Measurements from ENCODE around the gene PRKCA. TPM values are rescaled to one million over a fixed set of nuclear protein-coding genes. Genes with fewer than 3 reads are reported as not detected.

Gene PRKCA
- total and polyA plus RNA-seq, 2 of the 13 experiments (the other 11 are each of a cell fraction or from before 2014, with no cell fraction given): 18.5 to 21.5 TPM

GRCh38 chr17:66686601-66687000 lies 384.2 kb downstream of the PRKCA start:
- H3K79me2 ChIP-seq (ENCODE audit: insufficient read depth, low read length): no peaks in the 10 kb centered on the region
- ChIA-PET CTCF (ENCODE audit: low intra/inter-chr PET ratio, low total read pairs) (no interaction called here), POLR2A (no interaction called here)
- intact Hi-C loops (cut with micrococcal nuclease; ENCODE audit: unreplicated experiment): no loop called here
- no peak overlapping the region for H2AFZ ChIP-seq (ENCODE audit: low read length)
- BruUV-seq (replicated peaks): no TSS peak
- H3K9me3 ChIP-seq (ENCODE audit: low read length): no peaks in the 10 kb centered on the region
- no peaks in the 10 kb centered on the region for H3K27me3 ChIP-seq (ENCODE audit: control insufficient read depth in 1 of 2, insufficient read depth in 2 of 2, low read length in 2 of 2)
- H3K27ac ChIP-seq (ENCODE audit: extremely low read length, insufficient read depth, low read length): no peak overlapping the region
- H3K36me3 ChIP-seq (replicated peaks in 1 of 2; ENCODE audit: control insufficient read depth in 1 of 2, insufficient read depth in 2 of 2, low read length in 2 of 2): peaks cover 6 to 45% of the 10 kb centered on the region in 2 experiments
- ATAC-seq: no peak
- no peak overlapping the region for H3K4me3 ChIP-seq (replicated peaks in 1 of 3; ENCODE audit: insufficient read depth in 1 of 3, low read depth in 2 of 3, low read length in 3 of 3)
- WGBS (ENCODE audit: low lambda C conversion rate): 96% methylated on average over 6 of the region's 6 CpGs
- FAIRE-seq: no peak
- peaks cover 14% of the 10 kb centered on the region; the same call in 1 of the 2 replicates for H3K4me1 ChIP-seq (ENCODE audit: insufficient read depth, low read length)
- in situ Hi-C loops (cut with HindIII; ENCODE audit: extremely low pct_ligation_motif_present, low pct_unique_long_range_greater_than_20kb): no loop called here
- no peaks in the 10 kb centered on the region for H4K20me1 ChIP-seq (ENCODE audit: insufficient read depth, low read length)
- H3K4me2 ChIP-seq (ENCODE audit: low read depth, low read length): no peak overlapping the region
- H3K9ac ChIP-seq (ENCODE audit: insufficient read depth, low read depth, low read length): no peak overlapping the region
- TF ChIP-seq NRL (CRISPR knock-in tag; IDR thresholded peaks at IDR 0.05; ENCODE audit: borderline replicate concordance) (no peak), NFIC (IDR thresholded peaks at IDR 0.05; ENCODE audit: low read length) (no peak), ADNP (CRISPR knock-in tag; IDR thresholded peaks at IDR 0.05) (no peak), MYPOP (CRISPR knock-in tag; IDR thresholded peaks at IDR 0.05) (no peak), CBX5 (CRISPR knock-in tag; IDR thresholded peaks at IDR 0.05; ENCODE audit: borderline replicate concordance) (no peak)
- no peak for DNase-seq (ENCODE audit: low spot score)

- Histone ChIP-seq H3K4me2 (ENCODE audit: low read depth, low read length) (no peak overlapping the region), H3K4me3 (replicated peaks in 1 of 3; ENCODE audit: insufficient read depth in 1 of 3, low read depth in 2 of 3, low read length in 3 of 3) (no peak overlapping the region), H3K4me1 (ENCODE audit: insufficient read depth, low read length) (peaks cover 23% of the 10 kb centered on the region; the same call in 1 of the 2 replicates), H2AFZ (ENCODE audit: low read length) (no peak overlapping the region), H4K20me1 (ENCODE audit: insufficient read depth, low read length) (no peaks in the 10 kb centered on the region), H3K9me3 (ENCODE audit: low read length) (no peaks in the 10 kb centered on the region), H3K27me3 (ENCODE audit: control insufficient read depth in 1 of 2, insufficient read depth in 2 of 2, low read length in 2 of 2) (no peaks in the 10 kb centered on the region), H3K9ac (ENCODE audit: insufficient read depth, low read depth, low read length) (no peak overlapping the region), H3K36me3 (replicated peaks in 1 of 2; ENCODE audit: control insufficient read depth in 1 of 2, insufficient read depth in 2 of 2, low read length in 2 of 2) (peaks cover 7 to 53% of the 10 kb centered on the region in 2 experiments), H3K79me2 (ENCODE audit: insufficient read depth, low read length) (no peaks in the 10 kb centered on the region), H3K27ac (ENCODE audit: extremely low read length, insufficient read depth, low read length) (no peak overlapping the region)
- CTCF ChIA-PET (ENCODE audit: low intra/inter-chr PET ratio, low total read pairs): no interaction called here
- no peak for FAIRE-seq
- DNase-seq (ENCODE audit: low spot score): no peak
- in situ Hi-C loops (cut with HindIII; ENCODE audit: extremely low pct_ligation_motif_present, low pct_unique_long_range_greater_than_20kb) (no loop called here), intact Hi-C loops (cut with micrococcal nuclease; ENCODE audit: unreplicated experiment) (no loop called here)
- POLR2A ChIA-PET: no interaction called here
- no peak for ATAC-seq
- WGBS (ENCODE audit: low lambda C conversion rate): 92% methylated on average over 3 of the region's 3 CpGs
- BruUV-seq (replicated peaks): no TSS peak
- TF ChIP-seq ZNF75D (CRISPR knock-in tag; IDR thresholded peaks at IDR 0.05; ENCODE audit: borderline replicate concordance) (no peak), DRAP1 (CRISPR knock-in tag; IDR thresholded peaks at IDR 0.05) (no peak), CSRNP2 (CRISPR knock-in tag; conservative IDR thresholded peaks at IDR 0.05; ENCODE audit: low read depth) (no peak), YEATS2 (CRISPR knock-in tag; IDR thresholded peaks at IDR 0.05; ENCODE audit: borderline replicate concordance) (no peak), ZNF496 (CRISPR knock-in tag; IDR thresholded peaks at IDR 0.05; ENCODE audit: insufficient replicate concordance) (no peak), ZNF781 (CRISPR knock-in tag; IDR thresholded peaks at IDR 0.05; ENCODE audit: borderline replicate concordance, not compliant biosample characterization) (no peak), IKZF5 (CRISPR knock-in tag; IDR thresholded peaks at IDR 0.05) (no peak)
These were observed 385.3 kb downstream of the PRKCA start for GRCh38 chr17:66687570-66688284.

All from HepG2 (cell line).